ENCODE data around the gene DCAF12. TPM values are rescaled to one million over a fixed set of nuclear protein-coding genes. Genes with fewer than 3 reads are reported as not detected.
"Not testable (repeated sequence)": the region's sequence is repeated elsewhere in the genome, so short reads cannot be mapped to it uniquely, and the experiment has no call there.

DCAF12 gene
- total RNA-seq, 1 experiment from 2014 or later = 16.0 TPM

DNA sequence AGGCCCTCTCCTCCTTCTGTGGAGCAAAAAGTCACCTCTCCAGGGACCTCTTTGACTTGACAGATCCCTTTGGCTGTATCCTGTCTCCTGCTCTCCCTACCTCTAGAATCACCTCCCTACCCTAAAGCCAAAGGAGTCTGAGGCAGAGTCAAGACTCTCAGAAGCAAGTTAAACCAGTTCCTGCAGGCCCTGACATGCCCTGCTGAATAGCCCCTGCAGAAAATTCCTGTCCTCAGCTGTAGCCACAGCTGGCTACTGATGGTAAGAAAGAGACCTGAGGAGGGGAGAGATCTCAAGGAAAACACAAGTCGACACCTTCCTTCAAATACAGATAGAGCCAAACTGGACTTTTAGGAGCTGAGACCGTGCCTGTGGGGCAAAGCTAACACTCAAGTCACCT lies 54.1 kb downstream of the DCAF12 start:
- no peak for DNase-seq (ENCODE audit: low read depth in 1 of 2, low spot score in 2 of 2)
- no peak overlapping the region for H3K27ac ChIP-seq
- peaks cover 8% of the 10 kb centered on the region for H3K4me1 ChIP-seq (replicated peaks)
- H3K27me3 ChIP-seq (replicated peaks) = no peaks in the 10 kb centered on the region
- no peak overlapping the region for H3K4me3 ChIP-seq
- no peaks in the 10 kb centered on the region for H3K9me3 ChIP-seq (replicated peaks)
- no peaks in the 10 kb centered on the region for H3K36me3 ChIP-seq

DNA sequence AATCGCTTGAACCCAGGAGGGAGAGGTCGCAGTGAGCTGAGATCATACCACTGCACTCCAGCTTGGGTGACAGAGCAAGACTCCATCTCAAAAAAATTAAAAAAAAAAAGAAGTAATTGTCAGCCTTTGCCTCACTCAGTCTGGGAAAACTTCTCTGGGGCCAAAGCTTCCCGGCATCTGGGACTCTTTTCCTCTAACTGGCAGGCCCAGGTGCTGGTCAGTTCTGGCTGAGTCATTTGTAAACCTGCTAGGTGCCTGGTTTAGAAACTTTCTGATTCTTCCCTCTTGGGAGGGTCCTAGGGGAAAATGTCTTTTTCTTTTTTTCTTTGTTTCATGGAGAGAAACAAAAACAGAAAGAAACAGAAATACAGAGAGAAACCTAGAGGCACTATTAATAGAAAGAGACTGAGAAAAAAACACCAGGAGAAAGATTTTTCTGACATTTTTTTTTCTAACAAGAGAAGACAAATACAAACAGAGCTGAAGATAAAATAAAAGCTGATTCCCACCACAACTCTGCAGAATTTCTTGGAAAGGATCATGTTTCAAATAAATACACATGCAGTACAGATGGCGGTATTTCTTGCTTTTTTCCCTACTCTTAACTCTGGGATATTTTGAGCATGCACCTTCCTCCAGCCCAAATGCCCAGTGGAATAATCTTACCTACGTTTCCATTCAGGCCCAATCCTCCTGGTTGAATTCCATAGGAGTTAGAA lies 55.7 kb downstream of the DCAF12 start:
- Histone ChIP-seq H3K27ac (no peak overlapping the region), H3K27me3 (replicated peaks) (no peaks in the 10 kb centered on the region), H3K4me1 (replicated peaks) (peaks cover 8% of the 10 kb centered on the region), H3K36me3 (no peaks in the 10 kb centered on the region), H3K9me3 (replicated peaks) (no peaks in the 10 kb centered on the region), H3K4me3 (no peak overlapping the region)
- no peak for DNase-seq (ENCODE audit: low read depth in 1 of 2, low spot score in 2 of 2)

DNA sequence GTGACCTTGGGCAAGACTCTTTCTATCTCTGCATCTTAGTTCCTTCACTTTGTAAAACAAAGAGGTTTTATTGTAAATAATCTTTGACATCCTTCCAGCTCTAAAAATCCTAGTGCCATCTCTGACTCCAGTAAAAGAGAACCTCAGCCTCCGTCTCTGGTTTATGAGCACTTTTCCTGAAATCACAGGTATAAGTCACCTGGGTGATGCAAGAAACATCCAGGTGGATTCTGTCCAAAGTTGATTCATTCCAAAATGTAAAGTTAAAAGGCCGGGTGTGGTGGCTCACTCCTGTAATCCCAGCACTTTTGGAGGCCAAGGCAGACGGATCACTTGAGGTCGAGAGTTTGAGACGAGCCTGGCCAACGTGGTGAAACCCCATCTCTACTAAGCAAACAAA lies 56.7 kb downstream of the DCAF12 start:
- Histone ChIP-seq H3K27me3 (replicated peaks) (no peaks in the 10 kb centered on the region), H3K36me3 (no peaks in the 10 kb centered on the region), H3K9me3 (replicated peaks) (no peaks in the 10 kb centered on the region), H3K4me3 (no peak overlapping the region), H3K4me1 (replicated peaks) (peaks cover 8% of the 10 kb centered on the region), H3K27ac (no peak overlapping the region)
- DNase-seq (ENCODE audit: low read depth in 1 of 2, low spot score in 2 of 2) = no peak

GRCh38 chr9:34065541-34065940 lies 61.0 kb downstream of the DCAF12 start:
- no peaks in the 10 kb centered on the region for H3K27me3 ChIP-seq (replicated peaks)
- no peak overlapping the region for H3K4me3 ChIP-seq
- no peaks in the 10 kb centered on the region for H3K9me3 ChIP-seq (replicated peaks)
- H3K27ac ChIP-seq = no peak overlapping the region
- no peaks in the 10 kb centered on the region for H3K4me1 ChIP-seq (replicated peaks)
- no peak for DNase-seq (ENCODE audit: low read depth in 1 of 2, low spot score in 2 of 2)
- H3K36me3 ChIP-seq = no peaks in the 10 kb centered on the region

- Histone ChIP-seq H3K4me3 (no peak overlapping the region), H3K27me3 (replicated peaks) (no peaks in the 10 kb centered on the region), H3K9me3 (replicated peaks) (no peaks in the 10 kb centered on the region), H3K27ac (no peak overlapping the region), H3K36me3 (no peaks in the 10 kb centered on the region), H3K4me1 (replicated peaks) (no peaks in the 10 kb centered on the region)
- DNase-seq (ENCODE audit: low read depth in 1 of 2, low spot score in 2 of 2) = no peak
These were observed 66.5 kb downstream of the DCAF12 start for GRCh38 chr9:34059954-34060353.

DNA sequence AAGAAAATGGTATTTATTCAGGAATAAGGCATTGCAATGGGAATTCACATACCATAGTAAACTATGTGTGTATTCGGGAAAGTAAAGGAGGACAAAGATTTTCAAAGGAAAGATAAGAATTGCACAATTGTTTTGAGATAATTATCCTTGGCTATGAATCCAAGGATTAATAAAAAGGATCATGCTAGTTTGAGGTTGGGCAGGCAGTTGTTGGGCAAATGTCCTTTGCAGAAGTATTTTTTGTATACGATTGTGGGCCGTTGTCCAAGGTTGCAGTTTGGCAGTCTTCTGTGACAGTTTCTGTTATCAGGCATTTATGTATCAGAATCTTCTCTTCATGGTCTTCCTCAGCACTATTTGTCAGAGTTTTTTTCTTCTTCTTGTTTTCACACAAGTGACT lies 67.2 kb downstream of the DCAF12 start:
- Histone ChIP-seq H3K36me3 (no peaks in the 10 kb centered on the region), H3K27ac (no peak overlapping the region), H3K4me1 (replicated peaks) (no peaks in the 10 kb centered on the region), H3K4me3 (no peak overlapping the region), H3K27me3 (replicated peaks) (no peaks in the 10 kb centered on the region), H3K9me3 (replicated peaks) (no peaks in the 10 kb centered on the region)
- DNase-seq (ENCODE audit: low read depth in 1 of 2, low spot score in 2 of 2) = no peak

- Histone ChIP-seq H3K27me3 (replicated peaks) (no peaks in the 10 kb centered on the region), H3K4me3 (peak overlapping the region; percentile 75), H3K27ac (peak overlapping the region; percentile 97), H3K36me3 (no peaks in the 10 kb centered on the region), H3K4me1 (replicated peaks) (peaks cover 11% of the 10 kb centered on the region), H3K9me3 (replicated peaks) (no peaks in the 10 kb centered on the region)
- no peak for DNase-seq (ENCODE audit: low read depth in 1 of 2, low spot score in 2 of 2)
These were observed 76.7 kb downstream of the DCAF12 start for GRCh38 chr9:34049630-34050384.

- peak within 1 kb of the TSS; percentile 75 for H3K4me3 ChIP-seq
- H3K9me3 ChIP-seq (replicated peaks) = no peaks in the 10 kb centered on the region
- H3K4me1 ChIP-seq (replicated peaks) = peaks cover 11% of the 10 kb centered on the region
- peak; percentile 94 to 99 for DNase-seq (ENCODE audit: low read depth in 1 of 2, low spot score in 2 of 2)
- H3K27me3 ChIP-seq (replicated peaks) = no peaks in the 10 kb centered on the region
- H3K36me3 ChIP-seq = no peaks in the 10 kb centered on the region
- H3K27ac ChIP-seq = peak within 1 kb of the TSS; percentile 97
These were observed 77.5 kb downstream of the DCAF12 start, which contains the start of gene UBAP2 for GRCh38 chr9:34048727-34049629. UBAP2 (minus strand) TSS chr9:34048887; CDS start chr9:34017148, 31,739 bp downstream.

DNA sequence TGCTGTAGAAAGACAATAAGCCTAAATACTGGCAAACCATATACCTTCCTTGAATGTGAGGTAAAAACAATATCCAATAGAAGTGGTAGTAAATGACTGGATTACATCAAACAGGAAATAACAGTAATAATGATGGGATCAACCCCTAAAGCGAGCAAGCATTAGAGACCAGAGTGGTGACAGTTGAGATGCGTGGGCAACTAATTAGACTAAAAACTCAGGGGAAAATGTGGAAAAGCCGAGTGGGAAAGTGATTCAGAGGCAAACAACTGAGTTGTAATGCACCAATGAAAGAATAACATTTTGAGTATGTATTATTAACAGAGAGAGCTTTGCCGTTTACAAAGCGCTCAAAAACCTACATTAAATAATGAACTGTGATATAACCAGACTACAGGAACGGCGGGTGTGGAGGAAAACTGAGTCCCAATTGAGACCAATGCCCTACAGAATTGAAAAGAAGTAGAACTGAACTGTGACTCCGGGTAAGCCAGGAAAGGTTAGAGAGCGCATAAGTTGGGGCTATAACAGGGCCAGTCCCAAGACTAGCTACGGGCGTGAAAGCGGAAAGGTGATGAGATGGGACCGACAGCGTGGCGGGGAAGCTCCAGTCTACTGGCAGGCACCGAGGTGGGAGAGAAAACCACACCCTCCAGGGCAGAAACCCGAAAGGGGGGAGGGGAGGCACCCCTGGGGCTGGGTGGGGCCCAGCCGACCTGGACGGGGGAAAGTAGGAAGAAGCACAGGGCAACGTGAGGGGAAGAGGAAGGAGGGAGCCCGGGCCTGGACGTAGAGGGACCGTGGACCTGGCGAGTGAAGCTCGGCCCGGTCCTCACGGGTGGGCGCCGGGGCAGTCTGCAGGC lies 78.4 kb downstream of the DCAF12 start:
- H3K27ac ChIP-seq = peak overlapping the region; percentile 97
- H3K9me3 ChIP-seq (replicated peaks) = no peaks in the 10 kb centered on the region
- peak in 1 of 2 experiments; percentile 40 for DNase-seq (ENCODE audit: low read depth in 1 of 2, low spot score in 2 of 2)

GRCh38 chr9:34046784-34047379 lies 79.6 kb downstream of the DCAF12 start:
- Histone ChIP-seq H3K36me3 (no peaks in the 10 kb centered on the region), H3K9me3 (replicated peaks) (no peaks in the 10 kb centered on the region), H3K27ac (no peak overlapping the region), H3K4me1 (replicated peaks) (peaks cover 11% of the 10 kb centered on the region), H3K4me3 (no peak overlapping the region), H3K27me3 (replicated peaks) (no peaks in the 10 kb centered on the region)
- DNase-seq (ENCODE audit: low read depth in 1 of 2, low spot score in 2 of 2) = no peak

More for the DNA sequence above, 78.4 kb downstream of the DCAF12 start:
- Histone ChIP-seq H3K36me3 (no peaks in the 10 kb centered on the region), H3K27me3 (replicated peaks) (no peaks in the 10 kb centered on the region), H3K4me3 (peak overlapping the region; percentile 75), H3K4me1 (replicated peaks) (peaks cover 11% of the 10 kb centered on the region)

DNA sequence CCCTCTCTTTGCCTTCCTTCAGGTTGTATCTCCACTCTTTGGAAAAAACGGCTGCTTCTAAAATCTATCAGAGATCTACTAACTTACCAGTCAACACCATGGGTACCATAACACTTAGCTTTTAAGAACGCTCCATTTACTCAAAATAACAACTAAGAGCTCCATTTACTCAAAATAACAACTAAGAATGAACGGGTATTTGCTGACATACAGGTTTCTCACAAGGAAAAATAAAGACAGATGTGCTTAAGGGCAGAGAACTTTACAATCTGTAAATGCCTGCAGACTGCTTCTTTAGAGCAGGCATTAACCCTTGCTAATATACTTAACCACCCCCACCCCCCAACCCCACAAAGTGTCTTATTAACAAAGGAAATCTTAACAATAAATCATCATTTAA lies 80.6 kb downstream of the DCAF12 start:
- DNase-seq (ENCODE audit: low read depth in 1 of 2, low spot score in 2 of 2) = no peak
- Histone ChIP-seq H3K4me1 (replicated peaks) (peaks cover 11% of the 10 kb centered on the region), H3K9me3 (replicated peaks) (no peaks in the 10 kb centered on the region), H3K27ac (no peak overlapping the region), H3K4me3 (no peak overlapping the region), H3K27me3 (replicated peaks) (no peaks in the 10 kb centered on the region), H3K36me3 (no peaks in the 10 kb centered on the region)

- H3K4me1 ChIP-seq (replicated peaks); DNase-seq (ENCODE audit: low read depth in 1 of 2, low spot score in 2 of 2); H3K4me3 ChIP-seq; H3K27ac ChIP-seq; H3K36me3 ChIP-seq; H3K27me3 ChIP-seq (replicated peaks); H3K9me3 ChIP-seq (replicated peaks): not testable (repeated sequence)
These were observed 84.4 kb downstream of the DCAF12 start for GRCh38 chr9:34042074-34042473.

- DNase-seq (ENCODE audit: low read depth in 1 of 2, low spot score in 2 of 2); H3K9me3 ChIP-seq (replicated peaks); H3K4me3 ChIP-seq; H3K36me3 ChIP-seq; H3K27me3 ChIP-seq (replicated peaks); H3K27ac ChIP-seq: not testable (repeated sequence)
- peaks cover 22% of the 10 kb centered on the region for H3K4me1 ChIP-seq (replicated peaks)
These were observed 87.6 kb downstream of the DCAF12 start for GRCh38 chr9:34038851-34039250.
